Inferior parietal cortex (tissue), 1 donor: ENCODE measurements around the gene KAZALD1.

Experiments
- DNase-seq: peaks from one replicate; pipeline ENCODE4 v3.0.0-alpha.2; 2016; ENCODE audit errors: extremely low spot score

The KAZALD1 gene, protein sequence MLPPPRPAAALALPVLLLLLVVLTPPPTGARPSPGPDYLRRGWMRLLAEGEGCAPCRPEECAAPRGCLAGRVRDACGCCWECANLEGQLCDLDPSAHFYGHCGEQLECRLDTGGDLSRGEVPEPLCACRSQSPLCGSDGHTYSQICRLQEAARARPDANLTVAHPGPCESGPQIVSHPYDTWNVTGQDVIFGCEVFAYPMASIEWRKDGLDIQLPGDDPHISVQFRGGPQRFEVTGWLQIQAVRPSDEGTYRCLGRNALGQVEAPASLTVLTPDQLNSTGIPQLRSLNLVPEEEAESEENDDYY

DNA sequence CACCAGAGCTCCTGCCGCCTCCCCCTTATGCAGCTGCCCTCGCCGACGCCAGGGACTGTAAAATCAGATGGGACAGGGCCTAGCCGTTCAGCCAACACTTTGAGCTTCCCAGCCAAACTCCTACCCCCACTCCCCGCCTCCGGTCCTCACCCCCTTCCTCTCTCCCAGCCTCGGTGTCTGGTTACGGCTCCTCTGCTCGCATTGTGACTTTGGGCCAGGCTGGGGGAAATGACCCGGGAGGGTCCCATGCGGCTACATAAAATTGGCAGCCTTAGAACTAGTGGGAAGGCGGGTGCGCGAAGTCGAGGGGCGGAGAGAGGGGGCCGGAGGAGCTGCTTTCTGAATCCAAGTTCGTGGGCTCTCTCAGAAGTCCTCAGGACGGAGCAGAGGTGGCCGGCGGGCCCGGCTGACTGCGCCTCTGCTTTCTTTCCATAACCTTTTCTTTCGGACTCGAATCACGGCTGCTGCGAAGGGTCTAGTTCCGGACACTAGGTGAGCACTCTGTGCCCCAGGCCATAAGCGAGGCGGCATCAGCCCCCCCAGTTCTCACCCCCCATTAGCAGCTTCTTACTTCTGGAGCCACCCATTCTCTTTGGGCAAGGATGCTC is at the start of gene KAZALD1:
Gene KAZALD1, plus strand, starts transcription at position 366 of the 608 bp plus-strand sequence. CDS start 604 bp downstream, outside the sequence.
- DNase-seq = no peak

DNA sequence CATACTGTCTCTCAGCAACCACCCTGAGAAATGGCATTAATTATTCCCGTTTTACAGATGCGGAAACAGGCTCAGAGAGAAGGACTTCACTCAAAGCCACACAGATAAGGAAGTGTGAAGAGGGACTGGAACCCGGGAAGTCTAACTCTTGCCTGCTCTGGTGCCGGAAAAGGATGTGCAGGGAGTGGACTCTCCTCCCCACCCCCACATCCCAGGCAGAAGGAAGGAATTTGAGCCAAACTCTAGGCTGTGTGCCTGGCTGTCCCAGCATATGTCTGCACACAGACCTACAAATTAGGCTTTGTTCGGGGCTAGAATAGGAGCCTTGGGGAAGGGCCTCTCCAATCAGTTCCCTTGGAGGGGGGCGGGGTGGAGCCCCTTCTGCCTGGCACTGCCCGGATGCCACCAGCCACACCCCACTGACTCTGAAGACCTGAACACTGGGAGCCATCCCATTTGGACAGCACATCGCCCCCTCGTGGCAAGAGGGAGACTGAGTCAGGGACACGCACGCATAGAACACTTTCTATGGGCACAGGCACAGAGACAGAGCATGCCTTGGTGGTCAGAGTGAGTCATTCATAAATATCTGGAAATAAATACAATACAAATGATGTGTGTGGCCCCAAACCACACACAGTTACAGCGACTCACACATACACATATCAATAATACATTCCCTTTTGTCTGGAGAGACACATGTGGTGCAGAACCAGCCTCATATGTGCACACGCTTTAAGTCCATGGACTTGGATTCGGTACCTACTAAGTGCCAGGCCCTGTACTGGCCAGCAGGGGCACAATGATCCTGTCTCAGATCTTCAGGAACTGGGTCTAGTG is 49.0 kb upstream of the KAZALD1 start:
- peak; percentile 96 for DNase-seq

DNA sequence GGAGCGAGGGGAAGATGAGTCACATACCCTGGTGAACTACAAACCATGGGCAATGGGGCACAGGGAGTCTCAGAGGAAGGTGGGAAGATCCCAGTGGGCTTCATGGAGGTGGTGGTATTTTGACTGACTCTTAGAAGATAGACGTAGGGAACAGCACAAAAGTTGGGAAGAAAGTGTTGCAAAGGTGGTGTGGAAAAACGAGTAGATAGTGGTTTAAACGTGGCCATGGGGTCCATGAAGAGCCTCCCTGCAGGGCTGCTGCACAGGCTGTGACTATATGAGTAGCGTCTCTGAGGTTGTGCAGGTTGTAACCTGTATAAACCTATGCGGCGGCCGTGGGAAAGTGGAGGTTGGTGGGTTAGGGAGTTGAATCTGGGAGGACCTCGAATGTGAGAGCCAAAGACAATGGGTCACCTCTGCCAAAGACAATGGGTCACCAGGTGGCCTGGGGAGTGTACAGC is 48.4 kb upstream of the KAZALD1 start:
- DNase-seq = no peak

DNA sequence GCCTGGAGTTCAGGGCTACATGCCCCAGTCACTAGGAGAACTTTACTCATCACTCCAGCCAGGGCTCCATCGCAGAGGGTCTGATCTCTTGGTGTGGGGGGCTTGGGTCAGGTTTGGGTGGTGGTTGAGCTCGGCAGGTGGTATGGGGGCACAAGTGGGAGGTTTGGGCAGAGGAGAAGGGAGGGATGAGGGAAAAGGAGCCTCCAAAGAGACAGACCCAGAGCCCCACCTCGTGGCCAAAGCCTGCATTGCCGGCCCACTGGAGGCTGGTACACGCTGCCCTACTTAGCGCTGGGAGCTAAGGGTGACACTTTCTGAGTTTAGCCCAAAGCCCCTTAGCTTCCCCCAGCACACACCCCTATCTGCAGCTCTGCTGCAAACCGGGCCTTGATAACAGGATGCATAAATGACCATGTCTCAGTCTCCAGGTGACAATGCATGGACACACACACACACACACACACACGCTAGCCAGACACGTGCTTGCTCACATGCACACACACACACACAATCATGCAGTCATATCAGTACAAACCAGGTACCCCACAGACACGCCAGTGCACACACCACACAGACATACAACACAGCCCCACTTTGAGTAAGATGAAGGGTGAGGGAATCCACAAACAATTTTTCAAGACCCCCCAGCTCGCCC is 47.4 kb upstream of the KAZALD1 start:
- peak; percentile 82 for DNase-seq

DNA sequence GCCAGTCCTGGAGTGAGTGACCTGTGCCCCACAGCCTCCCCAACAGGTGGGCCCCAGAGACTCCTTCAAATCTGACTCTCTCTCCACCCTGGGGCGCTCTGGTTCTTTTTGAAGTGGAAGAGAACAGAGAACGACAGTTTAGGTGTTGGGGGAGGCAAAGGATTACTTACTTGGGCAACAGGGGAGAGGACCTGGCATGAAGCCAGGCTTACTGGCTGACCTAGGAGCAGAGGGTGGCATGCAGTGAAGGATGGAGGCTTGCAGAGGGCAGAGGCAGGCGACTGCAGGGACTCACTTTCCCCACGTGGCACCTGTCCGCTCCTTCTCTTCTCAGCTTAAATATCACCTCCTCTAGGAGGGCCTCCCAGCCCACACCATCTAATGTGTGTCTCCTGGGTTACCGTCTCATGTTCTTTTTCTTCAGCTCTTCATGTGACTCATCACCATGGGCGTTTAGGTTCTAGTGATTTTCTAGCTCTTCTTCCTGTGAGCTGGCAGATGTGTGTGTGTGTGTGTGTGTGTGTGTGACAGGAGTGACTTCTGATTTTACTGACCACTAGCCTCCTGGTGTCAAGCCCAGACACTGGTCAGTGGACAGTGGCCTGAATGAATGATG is 46.7 kb upstream of the KAZALD1 start:
- peak; percentile 36 for DNase-seq

DNA sequence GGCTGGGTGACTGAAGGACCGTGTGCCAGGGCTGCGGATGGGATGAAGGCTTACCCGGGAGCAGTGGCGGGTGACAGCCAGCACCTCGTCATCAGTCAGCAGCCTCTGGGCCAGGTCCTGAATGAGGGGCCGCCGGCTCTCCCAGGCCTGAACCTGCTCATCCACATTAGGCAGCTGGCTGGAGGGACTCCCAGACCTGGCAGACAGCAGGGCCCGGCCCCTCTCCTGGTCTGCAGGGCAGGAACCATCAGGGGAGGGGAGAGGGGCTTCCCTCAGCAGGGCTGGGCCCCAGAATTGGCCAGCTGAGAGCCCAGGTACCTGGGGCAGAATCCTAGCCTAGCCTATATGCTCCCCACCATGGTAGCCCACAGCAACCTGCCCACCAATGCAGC is 46.2 kb upstream of the KAZALD1 start:
- DNase-seq = no peak

DNA sequence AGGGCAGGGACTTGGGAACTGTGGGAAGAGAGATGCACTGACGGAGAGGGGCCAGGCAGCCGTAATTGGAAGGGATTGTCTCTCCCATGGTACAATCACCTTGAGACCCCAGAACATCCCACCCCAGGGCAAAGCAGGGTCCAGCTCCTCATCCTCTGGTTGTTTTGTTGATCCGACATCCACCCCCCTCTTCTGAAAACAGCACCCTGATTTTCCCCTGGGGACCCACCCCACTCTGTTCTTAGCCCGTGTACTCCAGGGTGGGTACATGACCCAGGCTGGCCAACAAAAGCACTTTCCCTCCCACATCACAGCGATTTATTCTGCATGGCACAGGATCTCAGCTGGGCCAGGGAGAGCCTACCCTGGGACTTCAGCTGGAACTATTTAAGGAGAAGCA is 45.0 kb upstream of the KAZALD1 start:
- DNase-seq = no peak

DNA sequence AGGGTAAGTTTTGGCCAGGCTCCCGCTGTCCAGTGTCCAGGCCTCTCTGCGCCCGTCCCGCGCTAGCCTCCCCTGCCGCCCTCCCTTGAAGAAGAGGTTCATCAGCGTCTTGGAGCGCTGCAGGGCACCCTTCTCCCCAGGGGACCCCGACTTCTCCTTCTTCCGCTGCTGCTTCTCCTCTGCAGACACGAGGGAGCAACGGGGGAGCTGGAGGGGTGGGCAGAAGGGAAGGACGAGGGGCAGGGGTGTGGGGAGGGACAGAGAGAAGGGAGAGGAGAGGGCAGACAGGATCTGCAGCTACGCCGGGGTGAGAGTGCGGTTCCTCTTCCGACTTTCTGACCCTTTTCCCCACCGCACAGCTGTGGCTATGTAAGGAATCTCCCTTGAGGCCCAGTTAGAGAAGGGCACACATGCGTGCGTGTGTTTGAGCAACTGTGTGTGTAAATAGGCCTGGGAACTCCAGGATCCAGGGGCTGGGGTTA is 43.6 kb upstream of the KAZALD1 start:
- no peak for DNase-seq

DNA sequence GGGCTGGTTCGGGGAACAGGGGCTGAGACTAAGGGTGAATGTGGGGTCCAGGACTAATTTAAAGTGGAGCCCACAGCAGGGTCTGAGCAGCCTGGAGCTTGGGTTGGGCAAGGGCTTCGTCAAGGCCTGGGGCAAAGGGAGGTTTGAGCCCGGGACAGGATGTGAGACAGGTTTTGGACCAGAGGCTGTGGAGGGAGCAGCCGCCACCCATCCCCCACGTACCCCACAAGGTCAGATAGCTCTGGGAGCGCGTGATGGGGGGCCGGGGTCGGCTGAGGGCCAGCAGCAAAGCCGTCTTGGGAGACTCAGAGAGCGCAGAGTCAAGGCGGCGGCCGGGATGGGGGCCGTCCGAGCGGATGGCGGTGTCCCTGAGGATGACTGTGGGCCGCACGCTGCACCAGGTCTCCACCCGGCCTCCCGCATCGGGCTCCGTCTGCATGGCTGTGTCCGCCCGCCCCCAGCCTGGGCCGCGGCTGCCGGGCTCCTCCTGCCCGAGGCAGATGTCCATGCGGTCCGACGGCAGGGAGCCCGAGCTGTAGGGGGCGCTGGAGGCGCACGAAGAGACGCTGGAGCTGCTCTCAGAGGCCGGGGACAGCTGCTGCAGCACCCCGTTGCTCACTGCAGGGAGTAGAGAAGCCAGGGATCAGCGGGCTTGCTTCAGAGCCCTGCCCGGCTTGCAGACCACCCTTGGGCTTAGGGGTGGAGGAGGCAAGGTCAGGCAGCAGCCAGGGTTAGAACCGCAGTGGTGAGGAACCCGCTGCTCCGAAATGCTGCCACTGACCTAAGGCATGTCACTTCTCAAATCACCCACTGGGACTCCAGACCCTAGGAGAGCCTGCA is 43.0 kb upstream of the KAZALD1 start:
- peak; percentile 82 for DNase-seq

DNA sequence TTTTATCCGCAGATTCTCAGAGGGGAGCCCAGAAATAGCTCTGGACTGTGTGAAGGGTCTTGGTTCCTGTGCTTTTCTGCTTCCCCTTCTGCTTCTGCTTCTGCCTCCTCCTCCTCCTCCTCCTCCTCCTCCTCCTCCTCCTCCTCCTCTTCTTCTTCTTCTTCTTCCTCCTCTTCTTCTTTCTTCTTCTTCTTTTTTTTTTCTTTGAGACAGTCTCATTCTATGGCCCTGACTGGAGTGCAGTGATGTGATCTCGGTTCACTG is 42.4 kb upstream of the KAZALD1 start:
- DNase-seq = no peak

DNA sequence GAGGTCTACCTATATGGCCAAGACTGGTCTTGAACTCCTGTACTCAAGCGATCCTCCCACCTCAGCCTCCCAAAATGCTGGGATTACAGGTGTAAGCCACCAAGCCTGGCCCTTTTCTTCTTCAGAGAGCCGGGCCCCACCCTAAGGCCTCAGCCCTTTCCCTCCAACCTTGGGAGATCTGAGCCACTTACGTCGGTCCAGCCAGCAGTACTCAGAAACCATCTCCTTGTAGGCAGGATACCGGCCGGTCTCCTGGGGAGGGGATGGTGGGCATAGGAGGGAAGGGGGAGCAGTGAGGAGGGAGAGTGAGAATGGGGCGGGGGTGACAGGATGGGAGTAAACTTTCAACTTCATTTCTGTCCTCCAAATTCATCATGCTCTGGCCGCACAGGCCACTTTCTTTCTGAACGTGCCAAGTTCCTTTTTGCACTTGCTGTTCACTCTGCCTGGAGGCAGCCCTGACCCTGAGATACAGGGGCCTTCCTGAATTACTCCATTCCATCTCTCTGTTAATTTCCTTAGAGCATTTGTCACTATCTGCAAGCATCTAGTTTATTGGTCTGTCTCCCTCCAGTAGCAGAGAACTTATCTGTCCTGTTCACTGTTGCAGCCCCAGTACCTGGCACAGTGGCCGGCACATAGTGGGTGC is 41.2 kb upstream of the KAZALD1 start:
- no peak for DNase-seq

DNA sequence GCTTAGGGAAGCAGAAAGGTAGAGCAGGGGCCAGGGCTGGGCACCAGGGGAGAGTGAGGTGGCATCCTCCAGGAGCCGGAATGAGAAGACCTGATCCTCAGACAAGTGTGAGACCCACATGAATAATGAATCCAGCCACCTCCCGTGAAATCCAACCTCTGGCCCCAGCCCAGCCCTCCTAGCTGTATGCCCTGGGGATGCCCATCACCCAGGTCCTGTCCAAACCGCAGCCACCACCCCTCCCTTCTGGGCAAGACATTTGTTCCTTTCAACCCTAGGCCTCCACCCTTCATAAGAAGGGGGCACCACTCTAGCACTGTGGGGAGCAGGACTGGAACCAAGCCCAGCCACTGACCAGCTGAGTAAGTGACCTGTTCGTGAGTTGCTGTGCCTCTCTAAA is 40.5 kb upstream of the KAZALD1 start:
- DNase-seq = no peak

DNA sequence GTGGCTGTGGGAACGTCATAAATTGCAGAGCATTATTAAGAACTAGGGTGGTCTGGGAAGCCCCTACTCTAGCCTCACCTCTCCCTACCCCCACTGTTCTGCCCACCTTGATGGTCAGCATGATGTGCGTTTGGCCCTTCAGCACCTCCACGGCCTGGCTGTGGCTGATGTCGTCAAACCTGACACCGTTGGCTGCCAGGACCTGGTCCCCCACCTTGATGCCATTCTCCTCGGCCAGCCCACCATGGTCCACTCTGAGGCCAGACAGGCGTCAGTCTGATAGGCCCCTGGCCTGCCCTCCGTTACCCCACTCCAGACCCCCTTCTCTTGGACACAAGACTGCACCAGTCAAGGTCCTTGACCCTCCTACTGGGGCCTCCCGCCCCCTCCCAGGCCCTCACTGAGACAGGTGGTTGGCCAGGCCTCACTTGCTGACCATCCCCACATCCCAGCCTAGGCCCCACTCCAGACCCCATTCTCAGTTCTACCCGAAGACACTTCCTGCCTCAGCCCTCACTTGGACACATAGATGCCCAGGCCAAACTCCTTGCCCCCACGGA is 40.0 kb upstream of the KAZALD1 start:
- DNase-seq = no peak

DNA sequence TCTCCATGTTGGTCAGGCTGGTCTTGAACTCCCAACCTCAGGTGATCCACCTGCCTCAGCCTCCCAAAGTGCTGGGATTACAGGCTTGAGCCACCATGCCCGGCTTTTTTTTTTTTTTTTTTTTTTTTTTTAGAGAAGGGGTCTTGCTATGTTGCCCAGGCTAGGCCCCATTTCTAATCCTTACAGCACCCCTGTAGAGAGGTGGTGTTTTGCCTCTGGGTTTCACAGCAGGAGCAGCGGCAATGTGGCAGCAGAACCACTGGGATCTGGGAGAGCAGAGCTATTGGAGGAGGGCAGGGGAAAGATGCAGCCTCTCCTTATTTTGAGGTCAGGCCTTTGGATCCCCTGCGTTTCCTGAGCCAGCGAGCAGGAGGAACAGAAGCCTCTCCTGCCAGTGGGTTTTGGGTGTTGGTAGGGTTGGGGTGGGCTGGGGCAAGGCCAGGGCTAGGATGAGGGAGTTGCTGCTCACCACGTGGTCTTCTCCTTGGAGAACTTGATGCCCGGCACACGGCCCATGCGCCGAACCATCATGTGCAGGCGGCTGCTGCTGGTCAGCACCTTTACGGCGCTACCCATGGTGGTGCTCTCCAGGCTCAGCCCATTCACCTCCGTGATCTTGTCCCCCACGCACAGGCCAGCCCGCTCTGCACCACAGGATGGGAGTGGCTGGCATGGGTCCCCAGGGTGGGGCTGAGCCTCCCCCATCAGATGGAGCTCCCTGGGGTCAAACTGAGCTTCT is 38.7 kb upstream of the KAZALD1 start:
- no peak for DNase-seq

DNA sequence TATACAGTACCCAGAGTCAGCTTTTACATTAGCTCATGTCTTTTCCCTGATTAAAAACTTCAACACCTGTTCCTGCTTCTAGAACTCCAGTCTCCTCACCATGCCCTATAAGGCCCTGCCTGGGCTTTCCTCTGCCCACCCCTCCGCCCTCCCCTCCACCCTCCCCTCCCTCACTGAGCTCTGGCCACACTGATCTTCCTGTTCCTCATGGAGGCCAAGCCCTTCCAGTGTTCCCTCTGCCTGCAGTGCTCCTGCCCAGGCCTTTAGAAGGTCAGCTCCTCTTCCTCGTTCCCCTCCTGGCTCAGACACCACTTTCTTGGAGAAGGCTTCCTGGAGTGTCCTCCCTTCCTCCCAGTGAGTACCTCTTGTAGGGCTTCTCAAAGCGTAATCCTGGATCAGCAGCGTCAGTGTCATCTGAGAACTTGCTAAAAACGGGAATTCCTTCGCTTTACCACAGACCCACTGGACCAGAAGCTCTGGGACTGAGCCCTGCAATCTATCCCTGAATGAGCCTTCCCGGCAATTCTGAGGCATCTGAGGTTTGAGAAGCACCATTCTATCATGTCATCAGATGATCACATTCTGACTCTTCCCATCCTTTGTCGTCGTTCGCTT is 34.6 kb upstream of the KAZALD1 start:
- no peak for DNase-seq

DNA sequence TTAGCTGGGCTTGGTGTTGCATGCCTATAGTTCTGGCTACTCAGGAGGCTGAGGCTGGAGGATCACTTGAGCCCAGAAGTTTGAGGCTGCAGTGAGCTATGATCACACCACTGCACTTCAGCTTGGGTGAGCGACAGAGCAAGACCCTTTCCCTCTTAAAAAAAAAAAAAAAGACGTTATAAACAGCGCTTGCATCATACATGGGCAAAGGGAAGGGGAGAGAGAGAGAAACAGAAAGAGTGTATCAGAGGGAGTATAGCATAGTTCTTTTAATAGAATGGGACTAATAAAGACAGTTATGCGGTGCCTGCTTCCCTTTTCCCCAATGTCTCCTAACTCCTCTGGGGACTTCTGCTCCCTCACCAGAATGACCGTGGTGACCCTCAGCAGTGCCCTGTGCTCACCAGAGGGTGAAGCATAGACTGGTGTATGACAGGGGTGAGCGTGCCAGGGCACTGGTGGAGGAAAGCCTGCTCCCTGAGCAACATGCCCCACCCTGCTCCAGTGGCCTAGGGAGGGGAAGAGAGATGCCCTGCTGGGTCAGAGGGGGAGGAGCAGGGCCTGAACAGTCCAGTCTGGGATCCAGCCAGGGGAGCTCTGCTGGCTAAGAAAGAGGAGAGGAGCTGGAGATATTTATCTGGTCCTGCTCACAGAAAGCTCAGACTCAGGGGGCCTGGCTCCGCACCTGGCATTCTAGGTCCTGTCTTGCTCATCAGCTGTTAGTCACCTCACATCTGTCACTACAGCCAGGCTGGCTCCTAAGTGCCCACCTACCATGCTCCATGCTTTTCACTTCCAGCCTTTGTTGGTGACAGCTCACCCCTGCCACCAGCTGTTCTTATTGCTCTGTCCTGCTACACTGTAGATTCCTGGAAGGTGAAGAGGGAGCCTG is 33.1 kb upstream of the KAZALD1 start:
- DNase-seq = no peak

DNA sequence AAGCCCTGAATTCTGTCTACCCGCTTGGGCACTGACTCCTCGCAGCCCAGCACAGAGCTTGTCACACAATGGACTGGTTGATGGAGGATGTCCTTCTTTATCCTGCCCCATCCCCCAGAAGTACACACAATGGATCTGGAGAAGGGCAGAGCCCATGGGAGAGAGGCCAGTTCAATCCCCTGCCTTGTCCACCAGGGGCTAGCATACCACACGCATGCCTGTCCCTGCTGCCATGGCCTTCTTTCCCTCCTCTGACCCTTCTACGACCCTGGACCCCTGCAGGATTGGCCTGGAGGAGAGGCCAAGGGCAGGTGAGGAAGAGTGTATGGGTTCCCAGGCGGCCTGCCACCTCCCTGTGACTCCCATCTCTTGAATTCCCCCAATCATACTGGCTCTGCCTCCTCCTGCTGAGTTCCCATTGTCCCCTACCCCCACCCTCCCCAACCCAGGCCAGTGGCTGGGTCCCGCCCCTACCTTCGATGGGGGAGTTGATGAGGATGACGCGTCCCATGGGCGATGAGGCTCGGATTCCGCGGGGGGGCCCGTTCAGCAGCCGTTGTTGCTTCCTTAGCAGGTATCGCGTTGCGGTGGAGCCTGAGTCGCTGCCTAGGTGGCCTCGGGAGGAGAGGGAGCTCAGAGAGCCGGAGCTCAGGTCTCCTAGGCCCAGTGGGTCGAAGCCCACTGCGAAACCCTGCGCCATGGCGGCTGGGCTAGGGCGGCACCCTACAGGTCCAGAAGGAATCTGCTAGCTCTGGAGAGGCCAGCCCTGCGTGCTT is 32.1 kb upstream of the KAZALD1 start:
- DNase-seq = no peak
